HG03108 (cell line): ENCODE data around the gene ACO2.
A peak's percentile ranks its signal among the peaks of the same experiment; 100 is the strongest.
"Not testable (repeated sequence)": the region's sequence is repeated elsewhere in the genome, so short reads cannot be mapped to it uniquely, and the experiment has no call there.

Experiments used
- ATAC-seq: cut with Tn5 transposase; IDR thresholded peaks from one replicate; pipeline ENCODE4 v1.9.1; 2021; ENCODE audit warnings: moderate library complexity; ENCODE audit not compliant: unreplicated experiment

ACO2 gene

DNA sequence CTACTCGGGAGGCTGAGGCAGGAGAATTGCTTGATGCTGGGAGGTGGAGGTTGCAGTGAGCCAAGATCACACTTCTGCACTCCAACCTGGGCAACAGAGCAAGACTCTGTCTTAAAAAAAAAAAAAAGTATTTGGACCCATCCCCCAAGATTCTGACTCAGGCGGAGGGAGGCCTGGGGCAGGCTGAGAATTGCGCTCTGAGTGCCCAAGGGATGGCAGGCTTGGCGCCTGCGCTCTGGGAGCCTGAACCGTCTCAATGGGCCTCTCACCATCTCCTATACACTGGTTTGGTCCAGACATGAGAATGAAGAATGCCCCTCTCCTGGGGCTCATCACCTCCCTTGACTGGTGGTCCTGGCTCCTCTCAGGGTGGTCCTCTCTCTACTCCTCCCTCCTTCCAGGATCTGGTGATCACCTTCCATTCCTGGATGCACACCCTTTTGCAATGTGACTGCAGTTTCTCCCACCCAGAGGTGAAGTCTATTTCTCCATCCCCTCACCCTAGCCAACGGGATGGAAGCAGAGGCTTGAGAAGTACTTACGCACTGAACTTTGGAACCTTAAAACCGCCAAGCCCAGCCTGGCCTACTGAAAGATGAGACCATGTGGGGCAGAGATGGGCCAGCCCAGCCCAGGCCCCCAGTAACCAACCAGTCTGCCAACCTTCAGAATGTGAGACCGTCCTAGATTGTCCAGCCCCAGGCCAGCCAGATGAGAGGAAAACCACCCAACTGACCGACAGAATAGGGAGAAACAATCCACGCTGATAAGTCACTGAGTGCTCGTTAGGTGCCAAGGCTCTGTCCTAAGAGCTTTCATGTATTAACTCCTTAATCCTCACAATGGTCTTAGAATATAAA, 70.5 kb downstream of the ACO2 start:
- ATAC-seq = no peak

DNA sequence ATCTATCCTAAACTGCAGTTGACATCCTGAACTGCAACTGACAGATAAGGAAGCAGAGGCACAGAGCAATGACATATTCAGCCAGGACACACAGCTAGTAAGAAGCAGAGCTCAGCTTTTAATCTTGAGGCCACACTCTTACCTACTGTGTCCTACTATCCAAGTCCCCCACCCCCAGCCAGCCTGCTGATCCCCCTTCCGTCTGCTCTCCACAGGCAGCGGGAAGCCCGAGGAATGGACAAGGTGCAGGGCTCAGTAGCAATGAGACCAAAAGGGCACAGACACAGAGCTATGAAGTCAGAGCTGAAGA, 71.0 kb downstream of the ACO2 start:
- no peak for ATAC-seq

DNA sequence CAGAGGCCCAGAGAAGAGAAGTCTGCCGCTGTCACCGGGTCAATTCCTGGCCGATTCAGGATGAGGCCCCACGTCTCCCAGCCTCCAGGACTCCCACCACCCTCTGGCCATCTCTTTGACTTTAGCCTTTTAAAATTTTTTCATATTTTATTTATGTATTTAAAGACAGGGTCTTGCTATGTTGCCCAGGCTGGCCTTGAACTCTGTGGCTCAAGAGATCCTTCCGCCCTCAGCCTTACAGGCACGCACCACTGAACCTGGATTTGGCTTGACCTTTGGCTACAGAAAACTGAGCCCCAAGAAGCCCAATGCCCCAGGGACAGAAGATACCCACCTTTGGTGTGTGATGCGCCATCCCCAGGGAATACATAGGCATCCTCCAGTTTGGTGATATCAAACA, 71.4 kb downstream of the ACO2 start:
- ATAC-seq = no peak

DNA sequence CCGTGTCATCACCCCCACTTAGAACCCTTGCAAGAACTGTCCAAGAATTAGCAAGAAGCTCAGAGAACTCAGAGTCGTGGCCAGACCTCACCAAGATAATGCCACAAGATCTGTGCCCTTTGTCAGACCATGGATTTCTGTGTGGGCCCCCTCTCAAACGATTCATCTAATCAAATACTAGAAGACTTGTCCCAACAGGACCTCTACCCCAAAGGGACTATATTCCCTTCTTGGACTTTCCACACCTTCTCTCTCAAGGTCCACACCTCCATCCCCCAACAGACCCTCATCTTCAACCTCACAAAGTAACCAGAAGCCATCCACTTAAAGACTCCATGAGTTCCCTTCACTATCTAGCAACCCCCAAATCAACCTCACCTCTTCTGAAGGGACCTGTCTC, 72.6 kb downstream of the ACO2 start:
- ATAC-seq = no peak

DNA sequence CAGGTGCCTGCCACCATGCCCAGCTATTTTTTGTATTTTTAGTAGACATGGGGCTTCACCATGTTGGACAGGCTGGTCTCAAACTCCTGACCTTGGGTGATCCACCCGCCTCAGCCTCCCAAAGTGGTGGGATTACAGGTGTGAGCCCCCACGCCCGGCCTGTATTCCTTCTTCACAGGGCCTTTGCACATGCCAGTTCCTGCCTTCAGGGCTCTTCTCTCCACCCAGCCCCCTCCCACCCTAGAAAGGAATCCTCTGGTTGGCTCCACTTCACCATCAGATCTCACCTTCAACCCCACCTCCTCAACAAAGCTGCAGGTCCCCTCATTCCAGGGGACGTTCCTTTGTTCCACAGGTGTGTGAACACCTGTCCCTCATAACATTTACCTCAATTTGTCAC, 73.3 kb downstream of the ACO2 start:
- ATAC-seq = no peak

DNA sequence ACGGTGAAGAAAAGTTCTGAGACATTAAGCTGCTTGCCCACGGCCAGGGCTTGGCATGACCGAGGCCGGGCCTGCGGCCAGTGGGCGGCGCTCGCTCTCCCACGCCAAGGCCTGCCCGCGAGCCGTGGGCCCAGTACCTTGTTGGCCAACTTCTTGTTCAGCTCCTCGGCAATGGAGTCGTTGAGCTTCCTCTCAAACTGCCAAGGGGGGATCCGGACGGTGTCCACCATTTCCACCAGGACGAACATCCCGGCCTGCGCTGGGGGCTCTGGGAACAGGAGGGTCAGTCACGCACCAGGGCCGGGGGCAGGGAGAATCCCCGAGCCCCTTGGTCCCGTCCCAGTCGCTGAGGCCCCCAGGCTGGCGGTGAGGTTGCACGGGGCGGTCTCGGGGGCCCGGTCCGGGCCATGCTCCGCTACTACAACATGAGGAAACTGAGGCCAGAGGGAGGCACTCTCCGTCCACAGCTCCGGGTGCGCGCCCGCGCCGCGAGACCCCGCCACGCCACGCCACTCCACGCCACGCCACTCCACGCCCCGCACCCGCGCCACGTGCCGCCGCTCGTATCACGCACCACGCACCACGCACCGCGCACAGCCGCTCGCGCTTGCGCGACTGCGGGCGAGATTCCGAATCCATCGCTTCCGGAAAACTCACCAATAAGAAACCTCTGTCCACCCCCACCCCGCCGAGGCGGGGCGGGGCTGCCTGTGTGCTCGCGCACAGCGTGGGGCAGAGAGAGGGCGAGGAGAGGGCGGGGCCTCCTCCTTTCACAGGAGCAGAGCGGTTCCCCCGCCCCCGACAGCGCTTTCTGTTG, 75.1 kb downstream of the ACO2 start, which contains the start of gene POLR3H:
Gene POLR3H (minus strand): TSS at position 617 of the 817 bp plus-strand sequence. CDS start 369 bp downstream, at position 248.
- peak; percentile 95 for ATAC-seq

DNA sequence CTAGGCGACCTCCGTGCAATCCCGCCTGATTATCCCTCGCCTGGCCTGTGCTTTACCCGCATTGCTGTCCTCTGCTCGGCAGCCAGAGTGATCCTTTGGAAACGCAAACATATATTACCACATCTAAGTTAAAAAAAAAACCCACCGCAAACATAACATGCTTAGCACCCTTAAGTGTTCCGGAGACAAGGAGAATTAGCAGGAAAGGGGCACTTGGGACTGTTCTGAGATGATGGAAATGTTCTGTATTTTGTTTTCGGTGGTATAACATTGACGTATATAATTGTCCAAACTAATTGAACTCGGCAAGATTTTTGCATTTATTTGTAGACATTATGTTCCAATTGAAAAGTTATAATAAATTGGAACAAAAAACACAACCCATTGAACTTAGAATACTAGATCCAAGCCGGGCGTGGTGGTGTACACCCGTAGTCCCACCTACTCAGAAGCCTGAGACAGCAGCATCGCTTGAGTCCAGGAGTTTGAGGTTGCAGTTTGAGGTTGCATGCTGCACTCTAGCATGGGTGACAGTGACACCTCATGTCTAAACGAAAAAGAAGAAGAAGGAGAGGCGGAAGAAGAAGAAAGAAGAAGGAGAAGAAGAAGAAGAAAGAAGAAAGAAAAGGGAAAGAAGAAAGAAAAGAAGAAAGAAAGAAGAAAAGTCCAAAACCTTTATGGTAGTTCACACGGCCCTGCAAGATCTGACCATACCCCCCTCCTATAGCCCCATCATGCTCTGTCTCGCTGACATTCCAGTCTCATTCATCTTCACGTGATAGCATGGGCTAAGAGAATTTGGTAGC, 76.0 kb downstream of the ACO2 start:
- ATAC-seq = no peak

DNA sequence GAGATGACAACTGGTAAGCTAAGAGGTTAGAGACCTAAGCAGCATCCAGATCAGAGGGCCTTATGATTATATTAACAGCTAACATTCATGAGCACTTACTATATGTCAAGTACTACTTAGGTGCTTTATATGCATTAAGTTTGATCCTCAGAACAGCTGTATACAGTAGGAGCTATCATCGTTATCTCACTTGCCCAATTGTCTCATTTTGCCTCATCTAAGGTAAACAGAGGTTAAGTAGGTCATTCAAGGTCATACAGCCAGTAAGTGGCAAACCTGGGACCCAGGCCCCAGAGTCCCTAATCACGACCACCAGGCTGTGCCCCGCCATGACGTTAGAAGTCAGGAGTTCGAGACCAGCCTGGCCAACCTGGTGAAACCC, 79.9 kb downstream of the ACO2 start:
- ATAC-seq = no peak

DNA sequence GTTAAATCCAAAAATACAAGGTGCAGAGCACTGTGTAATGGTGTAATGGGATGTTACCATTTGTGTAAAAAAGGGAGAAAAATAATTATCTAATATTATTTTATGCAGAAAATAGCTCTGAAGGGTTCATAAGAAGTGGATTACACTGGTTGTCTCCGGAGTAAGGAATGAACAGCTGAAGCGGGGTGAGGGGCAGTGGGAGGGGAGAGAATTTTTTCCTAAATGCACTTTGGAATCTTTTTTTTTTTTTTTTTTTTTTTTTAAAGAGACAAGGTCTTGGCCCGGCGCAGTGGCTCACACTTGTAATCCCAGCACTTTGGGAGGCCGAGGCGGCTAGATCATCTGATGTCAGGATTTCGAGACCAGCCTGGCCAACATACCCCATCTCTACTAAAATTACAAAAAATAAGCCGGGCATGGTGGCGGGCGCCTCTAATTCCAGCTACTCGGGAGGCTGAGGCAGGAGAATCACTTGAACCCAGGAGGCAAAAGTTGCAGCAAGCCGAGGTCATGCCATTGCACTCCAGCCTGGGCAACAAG, 82.1 kb downstream of the ACO2 start:
- ATAC-seq = no peak

DNA sequence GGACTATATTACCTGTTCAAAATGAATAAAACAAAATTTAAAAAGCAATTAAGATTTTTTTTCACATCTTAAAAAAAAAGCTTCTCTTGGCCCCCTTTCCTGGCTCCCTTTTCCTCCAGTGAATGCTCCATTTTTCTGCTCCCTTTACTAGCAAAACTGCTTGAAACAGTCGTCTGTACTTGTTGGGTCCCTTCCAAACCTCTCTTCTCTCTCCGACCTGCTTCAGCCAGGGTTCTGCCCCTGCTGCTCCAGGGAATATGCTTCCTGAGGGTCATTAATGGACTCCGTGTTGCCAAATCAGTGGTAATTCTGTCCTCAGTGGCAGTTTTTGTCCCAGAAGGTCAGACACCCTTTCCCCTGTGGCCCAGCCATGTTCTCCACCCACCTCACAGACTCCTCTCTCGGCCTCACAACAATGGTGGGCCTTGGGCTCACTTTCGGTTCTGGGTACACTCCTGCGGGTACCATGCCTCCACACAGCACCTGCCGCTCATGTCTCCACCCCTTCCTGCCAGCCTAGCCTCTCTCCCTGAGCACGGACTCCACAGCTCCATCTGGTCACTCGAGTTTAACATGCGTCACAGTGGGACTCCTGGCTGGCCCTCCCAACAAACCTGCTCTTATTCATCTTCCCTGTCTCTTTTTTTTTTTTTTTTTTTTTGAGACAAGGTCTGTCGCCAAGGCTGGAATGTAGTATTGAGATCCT, 83.1 kb downstream of the ACO2 start:
- ATAC-seq = no peak

DNA sequence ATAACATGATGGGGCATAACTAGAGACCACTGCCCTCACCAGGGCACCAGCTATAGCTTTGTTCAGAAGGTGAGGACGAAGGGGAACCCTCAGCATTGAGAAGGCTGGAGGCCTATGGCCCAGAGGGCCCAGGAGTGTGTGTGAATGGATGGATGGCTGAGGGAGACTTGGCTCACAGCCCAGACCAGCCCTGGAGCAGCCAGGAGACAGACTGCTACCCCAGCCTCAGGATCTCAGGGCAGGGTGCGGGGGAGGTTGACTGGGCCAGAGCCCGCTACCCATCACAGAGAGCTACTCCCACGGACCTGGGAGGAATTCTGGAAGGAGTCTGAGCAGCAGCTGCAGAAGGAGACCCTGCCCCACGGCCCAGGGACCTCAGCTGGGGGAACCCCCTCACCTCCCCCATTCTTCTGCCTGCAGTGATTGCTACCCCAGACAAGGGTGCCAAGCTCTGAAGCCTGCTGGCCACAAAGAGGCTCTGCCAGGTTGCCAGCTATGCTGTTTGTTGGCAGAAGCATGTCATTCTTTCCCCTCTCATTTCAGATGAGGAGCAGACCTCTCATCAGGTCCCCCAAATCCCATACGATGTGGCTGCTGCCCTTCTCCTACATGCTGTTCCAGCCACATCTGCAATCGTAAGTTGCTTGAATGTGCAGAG, 86.5 kb downstream of the ACO2 start:
- ATAC-seq = no peak

DNA sequence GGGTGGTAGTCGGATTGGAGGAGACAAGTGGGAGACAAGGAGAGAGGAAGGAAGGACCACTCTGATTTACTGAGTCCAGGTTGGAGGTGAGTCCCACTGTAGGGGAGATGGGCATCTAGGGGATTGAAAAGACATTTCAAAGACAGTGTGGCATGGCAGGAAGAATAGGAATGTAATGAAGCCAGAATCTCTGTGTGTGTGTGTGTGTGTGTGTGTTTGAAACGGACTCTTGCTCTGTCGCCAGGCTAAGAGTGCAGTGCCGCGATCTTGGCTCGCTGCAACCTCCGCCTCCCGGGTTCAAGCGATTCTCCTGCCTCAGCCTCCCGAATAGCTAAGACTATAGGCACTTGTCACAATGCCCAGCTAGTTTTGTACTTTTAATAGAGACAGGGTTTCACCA, 87.6 kb downstream of the ACO2 start:
- no peak for ATAC-seq

DNA sequence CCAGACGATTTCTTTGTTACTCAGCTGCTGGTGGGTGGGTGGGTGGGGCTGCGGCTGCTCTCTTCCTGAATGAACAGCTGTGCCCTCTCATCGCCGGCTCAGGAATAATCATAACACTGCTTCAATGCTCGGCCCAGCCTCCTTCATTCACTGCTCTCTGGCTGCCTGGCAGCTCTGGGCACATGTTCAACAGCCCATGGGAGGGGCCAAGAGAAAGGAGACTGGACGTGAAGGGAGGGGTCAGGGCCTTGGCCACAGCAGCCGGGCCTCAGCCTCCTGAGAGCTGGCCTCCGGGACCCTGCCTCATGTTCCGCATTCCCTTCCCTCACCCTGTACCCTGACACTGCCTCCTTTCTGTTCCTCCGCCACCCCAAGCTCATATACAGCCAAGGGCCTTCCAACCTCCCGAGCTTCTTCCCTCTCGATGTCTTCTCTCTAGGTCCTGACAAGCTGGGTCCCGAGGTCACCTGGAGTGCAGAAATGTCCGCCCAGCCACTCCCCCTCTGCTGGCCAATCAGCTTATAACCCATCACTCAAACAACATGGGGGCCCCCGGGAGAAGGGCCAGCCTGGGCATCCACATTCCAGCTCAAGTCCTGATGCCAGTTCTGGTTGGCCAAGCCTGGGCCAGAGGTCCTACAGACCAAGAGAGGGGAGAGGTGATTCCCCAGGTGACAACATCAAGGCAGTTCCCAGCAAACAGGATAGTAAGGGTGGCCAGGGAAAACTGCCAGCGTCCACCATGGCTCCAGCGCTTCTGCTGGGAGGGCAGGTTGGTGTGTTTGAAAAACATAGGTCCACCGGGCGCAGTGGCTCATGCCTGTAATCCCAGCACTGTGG, 88.7 kb downstream of the ACO2 start:
- ATAC-seq = no peak

DNA sequence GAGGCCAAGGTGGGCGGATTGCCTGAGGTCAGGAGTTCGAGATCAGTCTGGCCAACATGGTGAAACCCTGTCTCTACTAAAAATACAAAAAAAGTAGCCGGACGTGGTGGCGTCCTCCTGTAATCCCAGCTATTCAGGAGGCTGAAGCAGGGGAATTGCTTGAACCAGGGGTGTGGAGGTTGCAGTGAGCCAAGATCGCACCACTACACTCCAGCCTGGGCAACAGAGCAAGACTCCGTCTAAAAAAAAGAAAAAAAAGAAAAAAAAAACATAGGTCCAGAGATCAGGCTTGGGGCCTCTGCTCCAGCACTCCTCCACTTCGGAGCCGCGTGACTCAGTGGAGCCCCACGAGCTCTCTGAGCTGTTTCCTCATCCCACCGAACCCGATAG, 89.3 kb downstream of the ACO2 start:
- not testable (repeated sequence) for ATAC-seq

DNA sequence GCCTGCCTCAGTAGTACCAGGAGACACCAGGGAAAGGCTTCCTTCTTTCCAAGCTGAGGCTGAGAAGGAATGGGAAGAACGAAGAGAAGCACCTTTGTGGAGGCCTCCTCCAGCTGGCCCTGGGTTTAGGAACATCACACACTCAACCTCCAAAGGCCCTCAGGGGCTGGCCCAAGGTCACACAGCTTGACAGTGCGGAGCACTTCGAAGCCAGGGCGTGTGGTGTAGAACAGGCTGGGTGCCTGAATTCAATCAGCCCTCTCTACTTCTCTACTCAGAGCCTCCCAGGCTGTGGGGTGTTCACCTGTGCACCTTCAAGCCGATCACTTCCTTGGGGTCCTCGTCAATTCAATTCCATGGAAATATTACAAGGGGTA, 91.2 kb downstream of the ACO2 start:
- ATAC-seq = no peak

DNA sequence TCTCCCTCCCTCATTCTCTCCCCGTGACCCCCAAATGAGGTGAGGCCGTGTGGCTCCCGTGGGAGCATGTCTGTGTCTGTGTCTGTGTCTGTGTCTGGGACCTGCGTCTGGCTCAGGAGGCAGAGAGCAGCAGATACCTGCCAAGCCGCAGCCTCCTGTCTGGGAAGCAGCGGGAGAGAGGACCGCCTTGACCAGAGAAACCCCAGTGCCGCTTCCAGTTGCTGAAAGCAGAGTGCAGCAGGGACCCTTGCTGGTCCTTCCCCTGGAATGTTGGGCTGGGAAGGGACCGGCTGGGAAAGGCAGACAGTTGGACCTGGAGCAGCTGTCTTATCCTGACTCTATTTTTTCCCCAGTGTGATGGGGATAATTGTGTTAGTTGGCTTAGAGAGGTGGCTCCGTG, 92.4 kb downstream of the ACO2 start:
- ATAC-seq = no peak

DNA sequence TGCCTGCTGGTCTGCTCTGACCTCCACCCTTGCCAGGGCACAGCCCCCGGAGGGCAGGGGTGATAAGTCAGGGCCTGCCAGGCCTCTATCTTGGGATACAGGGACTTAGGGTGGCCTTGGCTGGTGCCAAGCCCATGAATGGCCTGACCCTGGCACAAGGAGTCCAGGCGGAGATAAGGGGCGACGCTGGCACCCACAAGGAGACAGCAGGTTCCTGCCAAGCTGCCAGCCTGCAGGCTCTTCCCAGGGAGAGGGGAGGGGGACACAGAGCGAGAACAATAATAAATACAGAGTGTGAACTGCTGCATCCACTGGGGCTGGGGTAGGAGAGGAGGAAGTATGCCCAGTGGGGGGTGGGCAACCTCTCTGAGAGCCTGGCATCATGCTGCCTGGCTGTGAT, 92.9 kb downstream of the ACO2 start:
- ATAC-seq = no peak

DNA sequence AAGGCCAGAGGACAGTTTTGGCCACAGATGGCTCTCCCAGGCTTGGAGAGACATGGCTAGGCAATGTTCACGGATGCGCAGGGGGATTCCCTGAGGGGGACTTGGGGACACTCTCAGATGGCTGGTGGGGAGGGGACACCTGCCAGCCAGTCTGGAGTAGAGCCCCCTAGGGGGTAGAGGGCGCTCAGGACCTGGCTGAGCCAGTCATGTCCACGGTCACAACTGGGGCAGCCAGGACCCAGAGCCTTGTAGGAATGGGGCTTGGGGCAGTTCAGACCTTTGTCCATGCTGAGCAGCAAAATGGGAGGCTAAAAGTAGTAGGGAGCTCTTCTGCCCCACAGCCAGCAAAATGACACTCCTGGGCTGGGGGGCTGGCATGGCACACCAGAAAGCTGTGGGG, 93.5 kb downstream of the ACO2 start:
- no peak for ATAC-seq

DNA sequence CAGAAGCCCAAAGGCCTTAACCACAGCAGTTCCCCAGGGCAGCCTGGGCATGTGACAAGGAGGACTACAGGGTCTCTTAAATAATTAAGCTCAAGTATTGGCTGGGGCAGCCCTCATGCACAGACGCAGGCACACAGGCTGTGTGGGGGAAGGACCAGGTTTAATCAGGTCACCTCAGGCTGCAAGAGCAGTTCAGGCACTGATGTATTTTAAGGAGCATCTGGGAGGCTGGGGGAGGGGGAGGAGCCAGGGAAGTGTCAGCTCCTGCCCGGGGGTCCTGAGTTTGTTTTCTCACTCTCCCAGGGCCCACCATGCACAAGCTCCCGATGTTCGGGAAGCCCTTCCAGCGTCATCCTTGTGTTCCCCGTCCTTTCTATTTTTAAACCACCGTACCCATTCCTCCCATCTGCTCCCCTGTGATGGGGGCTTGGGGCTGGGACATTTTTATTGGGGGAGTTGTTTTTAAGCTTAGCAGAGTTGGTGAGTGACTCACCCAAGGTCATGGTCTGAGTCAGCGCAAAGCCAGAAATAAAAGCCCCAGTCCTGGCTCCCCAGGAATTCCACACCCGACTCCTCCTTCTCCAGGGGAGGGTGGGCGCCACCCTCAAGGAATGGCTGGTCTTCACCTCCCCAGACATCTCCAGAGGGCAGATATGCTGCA, 94.3 kb downstream of the ACO2 start:
- no peak for ATAC-seq
